GM19193 (cell line): ENCODE results near the gene ODC1.

Source experiments
- POLR2A ChIP-seq: IDR thresholded peaks from 4 replicates; pipeline ENCODE4 v1.6.1; 2011; ENCODE audit not compliant: insufficient read depth, insufficient read length; ENCODE audit errors: extremely low read depth

The ODC1 gene

GRCh38 chr2:10397297-10397875 lies 50.7 kb downstream of the ODC1 start:
- no peak for TF ChIP-seq POLR2A

GRCh38 chr2:10396464-10396863 lies 51.7 kb downstream of the ODC1 start:
- TF ChIP-seq POLR2A, result no peak

- TF ChIP-seq POLR2A, result no peak
Observed at GRCh38 chr2:10395893-10396292, 52.2 kb downstream of the ODC1 start.

- TF ChIP-seq POLR2A, result no peak
Observed at GRCh38 chr2:10393640-10393982, 54.5 kb downstream of the ODC1 start.

GRCh38 chr2:10392951-10393639 lies 55.0 kb downstream of the ODC1 start:
- TF ChIP-seq POLR2A, result no peak

- TF ChIP-seq POLR2A, result no peak
Observed at GRCh38 chr2:10392548-10392947, 55.6 kb downstream of the ODC1 start.

- no peak for TF ChIP-seq POLR2A
Observed at GRCh38 chr2:10392100-10392499, 56.0 kb downstream of the ODC1 start.

- no peak for TF ChIP-seq POLR2A
Observed at GRCh38 chr2:10390369-10390801, 57.7 kb downstream of the ODC1 start.
